ENCODE results near the gene CLEC16A. TPM values are rescaled to one million over a fixed set of nuclear protein-coding genes. Genes with fewer than 3 reads are reported as not detected.

Gene CLEC16A
- total RNA-seq, 1 donor from 2014 or later: 40.4 TPM

DNA sequence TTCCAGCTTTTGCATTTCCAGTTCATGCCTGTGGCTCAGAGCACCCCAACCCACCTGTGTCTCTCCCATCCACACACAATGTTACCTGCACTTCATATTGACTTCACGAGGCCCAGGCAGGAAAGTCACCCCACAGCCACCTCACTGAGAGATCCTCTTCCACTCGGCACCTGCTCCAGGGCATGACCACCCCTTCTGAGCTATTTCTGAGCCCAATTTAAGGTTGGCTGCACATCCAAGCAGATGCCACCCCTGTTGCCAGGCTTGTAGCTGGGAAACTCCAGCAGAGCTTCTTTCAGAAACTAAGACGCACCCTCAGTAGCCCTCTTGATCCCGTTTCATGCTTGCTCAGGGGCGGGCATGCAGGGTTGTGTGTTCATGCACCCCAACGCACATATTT lies 223.2 kb downstream of the CLEC16A start:
- intact Hi-C loops (cut with micrococcal nuclease): no loop called here

DNA sequence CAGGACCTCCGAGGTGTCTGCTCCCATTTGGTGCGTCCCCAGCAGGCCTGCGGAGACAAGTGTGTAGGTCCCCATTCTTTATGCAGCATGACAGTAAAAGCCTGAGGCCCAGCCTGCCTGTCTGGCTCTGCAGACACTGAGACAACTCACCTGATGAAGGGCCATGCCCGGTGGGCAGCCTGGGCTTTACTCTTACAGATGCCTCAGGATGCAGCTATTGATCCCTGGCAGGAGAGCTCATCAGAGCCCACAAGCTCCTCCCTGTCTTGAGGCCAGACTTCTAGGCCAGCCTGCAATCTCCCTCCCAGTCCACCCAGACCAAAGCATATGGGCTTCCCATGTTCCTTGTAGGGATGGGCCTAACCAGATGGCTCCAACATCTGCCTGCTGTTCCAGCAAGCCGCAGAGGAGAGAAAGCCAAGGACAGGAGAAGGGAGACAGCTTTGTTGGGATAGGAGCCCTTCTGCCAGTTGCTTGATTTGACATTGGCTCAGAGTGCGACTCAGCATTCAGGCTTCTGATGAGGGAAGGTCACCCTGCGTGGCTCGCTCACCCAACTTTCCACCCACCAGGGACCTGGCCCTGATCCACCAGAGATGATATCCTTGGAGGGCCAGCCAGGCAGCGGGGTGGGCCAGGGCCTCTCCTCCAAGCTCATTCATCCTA lies 224.2 kb downstream of the CLEC16A start:
- intact Hi-C loops (cut with micrococcal nuclease): no loop called here

GRCh38 chr16:11169641-11170040 lies 225.3 kb downstream of the CLEC16A start:
- intact Hi-C loops (cut with micrococcal nuclease): no loop called here

GRCh38 chr16:11170201-11170600 lies 225.8 kb downstream of the CLEC16A start:
- intact Hi-C loops (cut with micrococcal nuclease): no loop called here

DNA sequence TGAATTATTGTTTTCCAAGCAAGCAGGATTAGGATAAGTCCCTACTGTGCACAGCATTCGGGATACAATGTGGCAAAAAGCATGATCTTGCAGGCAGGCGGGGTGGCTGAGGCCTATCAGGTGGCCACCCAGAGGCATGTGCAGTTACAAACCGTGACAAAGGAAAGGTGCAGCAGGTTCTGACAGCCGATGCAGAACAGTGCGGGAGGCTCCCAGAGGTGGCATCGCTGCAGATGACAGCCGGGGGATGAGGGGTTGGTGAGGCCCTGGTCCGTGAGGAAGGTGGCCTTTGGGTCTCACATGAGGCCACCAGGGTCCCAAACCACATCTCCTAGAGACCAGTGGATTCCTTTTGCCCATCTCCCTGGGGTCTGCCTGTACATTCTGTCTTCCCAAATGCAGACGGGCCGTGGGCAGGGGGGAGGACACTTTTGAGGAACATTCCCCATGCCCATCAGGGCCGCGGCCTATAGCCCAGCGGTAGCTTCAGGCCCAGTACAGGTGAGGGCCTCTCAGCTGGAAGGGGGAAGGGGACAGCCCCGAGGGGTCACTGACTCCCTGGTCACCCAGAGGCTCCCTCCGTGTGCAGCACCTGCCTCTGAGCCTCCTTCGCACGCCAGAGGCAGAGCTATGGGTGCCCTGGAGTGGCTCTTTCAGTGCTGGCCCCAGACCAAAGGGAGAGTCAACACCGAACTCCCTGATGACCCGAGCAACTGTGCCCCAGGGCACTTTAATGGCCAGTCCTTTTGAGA lies 226.5 kb downstream of the CLEC16A start:
- intact Hi-C loops (cut with micrococcal nuclease): no loop called here

GRCh38 chr16:11171448-11171709 lies 227.0 kb downstream of the CLEC16A start:
- intact Hi-C loops (cut with micrococcal nuclease): no loop called here

DNA sequence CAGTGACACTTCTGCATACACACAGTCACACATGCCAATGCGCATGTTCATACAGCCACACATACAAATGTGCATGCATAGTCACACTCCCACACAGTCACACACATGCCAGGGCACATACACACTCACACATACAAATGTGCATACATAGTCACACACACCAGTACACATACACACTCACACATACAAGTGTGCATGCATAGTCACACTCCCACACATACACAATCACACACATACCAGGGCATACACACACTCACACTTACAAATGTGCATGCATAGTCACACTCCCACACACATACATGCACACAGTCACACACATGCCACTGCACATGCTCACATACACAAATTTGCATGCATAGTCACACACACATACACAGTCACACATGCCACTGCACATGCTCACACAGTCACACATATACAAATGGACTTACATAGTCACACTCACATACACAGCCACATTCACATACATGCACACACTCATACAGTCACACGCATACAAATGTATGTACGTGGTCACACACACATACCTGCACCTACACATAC lies 227.5 kb downstream of the CLEC16A start:
- intact Hi-C loops (cut with micrococcal nuclease): no loop called here

GRCh38 chr16:11173426-11173825 lies 229.1 kb downstream of the CLEC16A start:
- intact Hi-C loops (cut with micrococcal nuclease): no loop called here

- intact Hi-C loops (cut with micrococcal nuclease): loop anchor here (2.0 kb wide), 1 partner anchor 59 kb away; no protein-coding TSS in a partner anchor
Measured at GRCh38 chr16:11174141-11174540, 229.8 kb downstream of the CLEC16A start.

DNA sequence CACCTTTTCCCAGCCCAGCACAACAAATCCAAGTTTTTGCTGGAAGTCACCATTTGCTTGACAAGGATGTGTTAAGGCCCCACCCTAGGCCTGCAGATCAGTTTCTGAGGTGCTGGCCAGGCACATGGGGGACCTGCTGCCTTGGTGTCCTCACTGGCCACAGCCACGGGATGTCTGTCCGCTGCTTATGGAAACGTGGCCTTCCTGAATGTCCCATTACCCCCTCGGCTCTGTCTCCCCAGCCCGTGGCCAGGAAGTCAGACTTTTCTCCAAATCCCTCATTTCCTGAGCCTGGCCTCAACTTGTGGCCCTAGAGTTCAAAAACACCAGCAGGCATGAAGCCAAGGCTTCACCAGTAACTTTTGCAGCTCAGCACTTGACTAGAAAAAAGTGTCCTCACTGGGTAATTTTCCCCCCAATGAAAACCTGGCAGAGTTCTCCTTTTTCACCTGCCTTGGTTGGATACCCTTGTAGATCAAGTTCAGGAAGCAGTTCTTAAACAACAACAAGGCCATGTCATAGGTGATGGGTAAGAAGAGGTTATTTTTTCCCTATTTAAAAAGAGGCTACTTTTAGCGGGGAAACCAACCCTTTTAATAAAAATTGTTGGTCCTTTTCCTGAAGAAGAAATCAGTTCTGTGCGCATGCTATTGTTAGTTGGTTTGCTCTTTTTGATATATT lies 230.9 kb downstream of the CLEC16A start:
- intact Hi-C loops (cut with micrococcal nuclease): loop anchor here (2.0 kb wide), 1 partner anchor 58 kb away; no protein-coding TSS in a partner anchor

DNA sequence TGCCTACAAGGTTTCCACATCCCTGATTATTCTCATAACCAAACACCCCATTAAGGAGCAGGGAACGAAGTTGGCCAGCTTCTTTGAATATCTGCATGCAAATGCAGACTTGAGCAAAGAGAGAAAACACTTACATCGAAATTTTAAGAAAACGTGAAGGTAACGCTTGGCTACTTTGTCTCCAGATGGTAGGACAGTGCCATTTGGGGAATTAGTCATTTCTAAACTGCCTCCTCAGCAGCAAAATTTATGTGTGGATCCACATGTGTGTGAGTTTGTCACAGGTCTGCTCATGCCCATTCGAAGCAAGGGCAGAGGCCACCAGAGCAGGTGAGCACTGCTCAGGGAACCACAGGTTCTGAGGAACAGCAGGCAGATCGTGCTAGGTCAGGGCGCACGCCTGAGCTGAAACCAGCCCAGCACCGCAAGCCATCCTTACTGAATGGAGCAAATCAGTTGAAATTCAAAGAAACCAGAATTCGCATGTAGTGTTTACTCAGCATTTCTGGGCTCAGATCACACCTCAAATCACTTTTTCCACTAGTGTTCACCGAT lies 231.5 kb downstream of the CLEC16A start:
- intact Hi-C loops (cut with micrococcal nuclease): loop anchor here (2.0 kb wide), 1 partner anchor 57 kb away; no protein-coding TSS in a partner anchor

DNA sequence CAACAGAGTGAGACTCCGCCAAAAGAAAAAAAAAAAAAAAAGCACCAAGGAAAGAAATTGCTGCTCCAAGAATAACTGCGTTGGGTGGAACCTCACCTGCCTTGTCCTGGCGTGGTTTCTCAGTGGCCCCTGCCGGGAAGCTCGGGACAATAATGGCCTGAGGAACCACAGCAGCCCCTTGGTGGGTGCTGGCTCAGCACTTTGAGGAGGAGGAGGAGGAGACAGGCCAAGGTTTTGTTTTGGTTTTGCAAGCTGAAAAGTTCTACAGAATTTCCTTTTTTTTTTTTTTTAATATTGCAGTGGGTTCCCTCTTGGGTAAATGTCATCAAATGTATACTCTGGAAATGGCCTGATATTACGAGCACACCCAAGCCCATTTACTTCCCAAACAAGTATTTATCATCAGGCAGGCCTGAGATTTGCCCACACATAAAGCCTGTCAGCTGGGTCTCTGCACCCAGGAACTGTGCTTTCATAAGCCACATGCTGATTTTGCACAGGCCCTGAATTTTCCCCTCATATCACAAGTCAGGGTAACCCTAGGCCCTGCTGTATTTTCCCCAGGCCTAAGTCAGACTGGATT lies 233.3 kb downstream of the CLEC16A start:
- intact Hi-C loops (cut with micrococcal nuclease): no loop called here

DNA sequence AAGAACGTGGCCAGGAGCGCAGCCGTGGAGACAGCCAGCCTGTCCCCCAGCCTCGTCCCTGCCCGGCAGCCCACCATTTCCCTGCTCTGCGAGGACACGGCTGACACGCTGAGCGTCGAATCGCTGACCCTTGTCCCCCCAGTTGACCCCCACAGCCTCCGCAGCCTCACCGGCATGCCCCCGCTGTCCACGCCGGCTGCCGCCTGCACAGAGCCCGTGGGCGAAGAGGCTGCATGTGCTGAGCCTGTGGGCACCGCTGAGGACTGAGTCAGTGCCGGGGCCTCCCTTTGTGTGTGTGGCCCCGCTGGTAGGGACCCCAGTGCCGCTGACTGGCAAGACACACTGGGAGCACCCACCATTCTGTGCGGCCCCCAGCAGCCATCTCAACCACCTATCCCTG lies 234.1 kb downstream of the CLEC16A start:
- intact Hi-C loops (cut with micrococcal nuclease): no loop called here

DNA sequence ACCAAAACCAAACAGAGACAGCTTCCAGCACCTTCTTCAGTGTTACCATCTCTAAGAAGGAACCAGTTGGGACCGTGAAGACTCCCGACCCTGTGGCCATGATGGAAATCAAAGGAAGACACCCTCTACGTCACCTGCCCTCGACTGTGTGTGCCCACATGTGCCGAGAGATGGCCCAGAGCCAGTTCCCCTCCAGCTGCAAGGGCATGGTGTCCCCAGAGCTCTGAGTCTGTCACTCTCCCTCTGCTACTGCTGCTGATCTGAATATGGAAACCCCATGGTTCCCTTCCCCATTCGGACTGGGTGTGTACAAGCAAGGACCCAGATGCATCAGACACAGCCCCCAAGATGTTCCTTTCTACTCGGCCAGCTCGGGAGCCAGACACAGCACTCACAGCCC lies 235.2 kb downstream of the CLEC16A start:
- intact Hi-C loops (cut with micrococcal nuclease): no loop called here

DNA sequence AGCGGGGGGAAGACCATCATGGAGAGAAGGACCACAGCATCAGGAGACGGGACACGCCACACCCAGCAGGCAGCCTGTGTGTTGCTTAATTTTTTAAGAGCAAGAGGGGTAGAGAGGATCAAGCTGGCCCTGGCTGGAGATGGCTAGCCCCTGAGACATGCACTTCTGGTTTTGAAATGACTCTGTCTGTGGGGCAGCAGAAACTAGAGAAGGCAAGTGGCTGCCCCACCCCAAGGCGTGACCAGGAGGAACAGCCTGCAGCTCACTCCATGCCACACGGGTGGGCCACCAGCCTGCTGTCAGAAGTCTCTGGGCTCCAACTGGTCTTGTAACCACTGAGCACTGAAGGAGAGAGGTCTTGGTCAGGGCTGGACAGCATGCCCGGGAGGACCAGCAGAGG lies 236.1 kb downstream of the CLEC16A start:
- intact Hi-C loops (cut with micrococcal nuclease): loop anchor here (2.0 kb wide), 1 partner anchor 44 kb away; no protein-coding TSS in a partner anchor

DNA sequence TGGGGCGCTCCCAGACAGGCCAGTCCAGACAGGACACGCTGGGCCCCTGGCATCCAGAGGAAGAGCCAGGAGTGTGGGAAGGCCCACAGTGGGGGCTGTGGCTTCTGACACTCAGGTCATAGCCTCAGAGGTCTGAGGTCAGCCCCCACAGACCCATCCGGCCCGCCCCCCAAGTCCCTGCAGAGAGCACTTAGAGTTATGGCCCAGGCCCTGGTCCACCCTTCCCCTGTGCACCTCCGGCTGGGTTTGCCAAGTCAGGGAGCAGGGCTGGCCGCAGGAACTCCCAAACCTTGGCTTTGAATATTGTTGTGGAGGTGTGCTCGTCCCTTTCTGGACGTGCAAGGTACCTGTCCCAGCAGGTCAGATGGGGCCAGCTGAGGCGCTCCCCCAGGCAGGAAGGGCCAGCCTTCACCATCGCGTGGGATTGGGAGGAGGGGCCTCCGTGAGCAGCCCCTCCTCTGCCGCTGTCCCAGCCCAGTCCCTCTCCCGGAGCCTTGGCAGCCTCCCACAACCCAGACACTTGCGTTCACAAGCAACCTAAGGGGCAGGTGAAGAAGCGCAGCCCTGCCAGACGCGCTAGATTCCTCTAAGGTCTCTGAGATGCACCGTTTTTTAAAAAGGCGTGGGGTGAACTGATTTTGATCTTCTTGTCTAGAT lies 237.0 kb downstream of the CLEC16A start:
- intact Hi-C loops (cut with micrococcal nuclease): loop anchor here (2.0 kb wide), 1 partner anchor 43 kb away; no protein-coding TSS in a partner anchor

DNA sequence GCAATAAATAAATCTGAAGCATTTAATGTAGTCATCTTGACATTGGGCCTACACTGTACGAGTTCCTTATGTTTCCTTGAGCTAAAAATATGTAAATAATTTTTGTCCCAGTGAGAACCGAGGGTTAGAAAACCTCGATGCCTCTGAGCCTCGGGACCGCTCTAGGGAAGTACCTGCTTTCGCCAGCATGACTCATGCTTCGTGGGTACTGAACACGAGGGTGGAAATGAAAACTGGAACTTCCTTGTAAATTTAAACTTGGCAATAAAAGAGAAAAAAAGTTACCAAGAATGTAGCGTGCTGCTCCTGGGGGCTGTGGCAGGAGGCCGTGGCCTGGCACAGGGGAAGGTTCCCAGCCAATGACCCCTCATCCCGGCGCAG lies 237.5 kb downstream of the CLEC16A start:
- intact Hi-C loops (cut with micrococcal nuclease): loop anchor here (2.0 kb wide), 1 partner anchor 43 kb away; no protein-coding TSS in a partner anchor

DNA sequence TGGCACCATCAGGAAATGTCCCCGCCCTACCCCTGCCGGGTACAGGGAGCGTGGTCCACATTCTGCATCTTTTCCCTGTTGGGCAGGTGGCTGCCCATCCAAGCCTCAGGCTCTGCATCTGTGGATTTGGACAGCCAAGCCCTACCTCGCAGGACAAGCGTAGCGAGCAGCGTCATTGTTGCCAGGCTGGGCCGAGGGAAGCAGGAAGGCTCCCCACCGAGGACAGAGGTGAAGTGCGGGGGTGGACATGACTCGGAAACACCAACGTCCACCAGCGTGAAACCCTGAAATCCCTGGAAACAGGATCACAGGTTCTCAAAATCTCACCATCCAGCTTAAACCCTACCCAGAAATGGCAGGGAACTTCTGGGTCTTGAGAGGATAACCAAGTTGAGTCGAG lies 238.0 kb downstream of the CLEC16A start:
- intact Hi-C loops (cut with micrococcal nuclease): no loop called here

- intact Hi-C loops (cut with micrococcal nuclease): no loop called here
Measured at GRCh38 chr16:11183035-11183812, 238.9 kb downstream of the CLEC16A start.

- intact Hi-C loops (cut with micrococcal nuclease): no loop called here
Measured at GRCh38 chr16:11183951-11184350, 239.6 kb downstream of the CLEC16A start.
